ENCODE data around the gene SPINDOC.
A peak's percentile ranks its signal among the peaks of the same experiment; 100 is the strongest.
"Not testable (repeated sequence)": the region's sequence is repeated elsewhere in the genome, so short reads cannot be mapped to it uniquely, and the experiment has no call there.

Gene SPINDOC

DNA sequence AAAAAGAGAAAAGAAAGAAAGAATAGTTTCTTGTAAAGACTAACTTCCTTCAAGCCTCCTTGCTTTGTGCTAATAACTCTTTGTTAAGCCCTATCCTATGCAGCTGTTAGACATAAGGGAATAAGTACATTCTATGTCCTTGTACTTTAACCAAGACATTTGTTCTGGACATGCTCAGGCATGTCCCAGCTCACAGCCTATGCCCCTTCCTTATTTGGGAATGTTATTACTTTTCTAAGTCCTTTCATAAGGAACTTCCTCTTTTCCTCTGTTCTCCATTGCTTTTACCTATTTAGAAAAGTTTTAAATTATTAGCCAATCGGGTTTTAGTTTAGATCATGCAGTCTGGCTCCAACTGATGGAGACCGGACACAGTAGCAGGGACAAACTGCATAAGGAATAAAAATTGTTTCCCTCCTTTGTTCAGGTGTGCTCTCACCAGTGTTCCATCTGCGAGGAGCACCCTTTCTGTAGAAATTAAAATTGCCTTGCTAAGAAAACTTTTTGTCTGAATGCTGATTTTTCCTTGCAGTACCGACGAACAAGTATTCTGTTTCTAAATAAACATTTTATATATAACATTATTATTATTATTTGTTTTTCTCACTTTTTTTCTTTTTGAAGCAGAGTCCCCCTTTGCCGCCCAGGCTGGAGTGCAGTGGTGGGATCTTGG, 21.6 kb upstream of the SPINDOC start:
- DNase-seq (ENCODE audit: low spot score), result no peak

- DNase-seq (ENCODE audit: low spot score), result peak; percentile 2
Measured at GRCh38 chr11:63793161-63793560, 20.1 kb upstream of the SPINDOC start.

- DNase-seq (ENCODE audit: low spot score), result no peak
Measured at GRCh38 chr11:63795066-63795465, 18.2 kb upstream of the SPINDOC start.

GRCh38 chr11:63800921-63801320, 12.3 kb upstream of the SPINDOC start:
- no peak for DNase-seq (ENCODE audit: low spot score)

GRCh38 chr11:63802637-63803414, 10.4 kb upstream of the SPINDOC start:
- peak; percentile 37 for DNase-seq (ENCODE audit: low spot score)

DNA sequence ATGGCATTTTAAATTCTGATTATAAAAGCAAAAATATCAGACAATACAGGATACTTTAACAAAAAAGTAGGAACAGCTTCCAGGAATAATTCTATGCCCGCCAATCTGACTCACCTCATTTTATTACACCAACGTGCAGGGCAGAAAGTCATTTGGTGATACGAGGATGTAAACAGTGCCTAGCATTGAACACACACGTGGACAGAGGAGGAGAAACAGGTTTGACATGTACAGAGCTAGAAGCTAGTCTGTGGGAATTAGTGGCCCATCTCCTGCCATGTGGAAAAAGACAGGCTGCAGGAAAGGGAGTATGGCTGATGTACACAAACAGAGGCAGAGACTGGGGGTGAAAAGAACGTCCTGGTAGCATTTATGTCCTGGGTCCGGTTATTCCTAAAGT, 9.0 kb upstream of the SPINDOC start:
- no peak for DNase-seq (ENCODE audit: low spot score)

- DNase-seq (ENCODE audit: low spot score), result no peak
Measured at GRCh38 chr11:63805844-63806415, 7.3 kb upstream of the SPINDOC start.

DNA sequence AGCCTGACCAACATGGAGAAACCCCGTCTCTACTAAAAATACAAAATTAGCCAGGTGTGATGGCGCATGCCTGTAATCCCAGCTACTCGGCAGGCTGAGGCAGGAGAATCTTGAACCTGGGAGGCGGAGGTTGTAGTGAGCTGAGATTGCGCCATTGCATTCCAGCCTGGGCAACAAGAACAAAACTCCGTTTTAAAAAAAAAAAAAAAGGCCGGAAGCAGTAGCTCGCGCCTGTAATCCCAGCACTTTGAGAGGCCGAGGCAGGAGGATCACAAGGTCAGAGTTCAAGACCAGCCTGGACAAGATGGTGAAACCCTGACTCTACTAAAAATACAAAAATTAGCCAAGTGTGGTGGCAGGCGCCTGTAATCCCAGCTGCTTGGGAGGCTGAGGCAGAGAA, 2.9 kb upstream of the SPINDOC start:
- DNase-seq (ENCODE audit: low spot score), result not testable (repeated sequence)

GRCh38 chr11:63811522-63811921, 1.7 kb upstream of the SPINDOC start:
- DNase-seq (ENCODE audit: low spot score), result no peak

- peak; percentile 77 for DNase-seq (ENCODE audit: low spot score)
Measured at GRCh38 chr11:63813563-63814382, 517 bp downstream of the SPINDOC start.

GRCh38 chr11:63814383-63814736, 1.1 kb downstream of the SPINDOC start:
- peak; percentile 34 for DNase-seq (ENCODE audit: low spot score)

DNA sequence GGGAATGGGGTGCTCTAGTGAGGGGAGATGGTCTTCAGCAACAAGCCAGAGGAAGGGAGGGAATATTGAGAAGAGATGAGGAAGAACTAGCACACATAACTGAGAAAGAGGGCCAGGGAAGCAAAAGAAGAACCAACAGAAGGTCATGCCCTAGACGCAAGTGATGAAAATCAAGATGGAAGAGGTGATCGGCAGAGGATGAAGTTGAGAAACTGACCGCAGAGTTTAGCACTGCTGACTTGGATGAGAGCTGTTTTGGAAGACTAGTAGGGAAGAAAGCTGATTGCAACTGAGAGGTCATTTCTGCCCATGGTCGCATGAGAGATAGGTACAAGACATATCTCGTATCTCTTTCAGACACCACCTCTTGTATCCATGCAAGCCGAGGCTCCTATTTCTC, 2.9 kb downstream of the SPINDOC start:
- DNase-seq (ENCODE audit: low spot score), result no peak

- DNase-seq (ENCODE audit: low spot score), result no peak
Measured at GRCh38 chr11:63816732-63817131, 3.5 kb downstream of the SPINDOC start.

DNA sequence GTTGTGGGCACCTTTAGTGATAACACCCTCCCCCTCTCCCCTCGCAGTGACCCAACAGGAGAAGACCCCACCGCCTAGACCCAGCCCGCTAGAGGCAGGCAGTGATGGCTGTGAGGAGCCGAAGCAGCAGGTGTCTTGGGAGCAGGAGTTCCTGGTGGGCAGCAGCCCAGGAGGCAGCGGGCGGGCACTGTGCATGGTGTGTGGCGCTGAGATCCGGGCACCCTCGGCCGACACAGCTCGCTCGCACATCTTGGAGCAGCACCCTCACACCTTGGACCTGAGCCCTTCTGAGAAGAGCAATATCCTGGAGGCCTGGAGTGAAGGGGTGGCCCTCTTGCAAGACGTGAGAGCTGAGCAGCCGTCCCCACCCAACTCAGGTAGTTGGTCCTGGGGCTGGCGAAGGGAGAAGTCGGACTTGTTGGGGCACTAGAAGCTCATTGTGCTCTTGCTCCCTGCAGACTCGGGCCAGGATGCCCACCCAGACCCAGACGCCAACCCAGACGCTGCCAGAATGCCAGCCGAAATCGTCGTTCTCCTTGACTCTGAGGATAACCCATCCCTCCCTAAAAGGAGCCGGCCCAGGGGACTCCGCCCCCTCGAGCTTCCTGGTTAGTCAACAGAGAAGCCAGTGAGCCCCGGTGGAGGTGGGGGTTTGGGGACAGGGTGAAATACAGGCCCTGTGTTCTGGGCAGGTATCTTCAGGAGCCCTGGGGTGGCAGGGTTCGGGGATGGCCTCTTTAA, 4.7 kb downstream of the SPINDOC start:
- DNase-seq (ENCODE audit: low spot score), result no peak

DNA sequence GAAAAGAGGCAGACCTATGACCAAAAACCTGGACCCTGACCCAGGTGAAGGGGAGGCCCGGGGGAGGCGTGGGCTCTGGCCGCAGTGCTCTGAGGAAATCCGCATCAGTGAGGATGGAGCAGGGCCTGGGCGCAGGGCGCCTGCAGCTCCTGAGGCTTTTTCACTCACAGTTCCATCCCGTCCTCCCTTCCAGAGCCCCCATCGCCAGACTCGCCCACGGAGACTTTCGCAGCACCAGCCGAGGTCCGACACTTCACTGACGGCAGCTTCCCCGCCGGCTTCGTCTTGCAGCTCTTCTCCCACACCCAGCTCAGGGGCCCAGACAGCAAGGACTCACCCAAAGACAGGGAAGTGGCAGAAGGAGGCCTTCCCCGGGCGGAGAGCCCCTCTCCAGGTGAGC, 5.4 kb downstream of the SPINDOC start:
- no peak for DNase-seq (ENCODE audit: low spot score)

DNA sequence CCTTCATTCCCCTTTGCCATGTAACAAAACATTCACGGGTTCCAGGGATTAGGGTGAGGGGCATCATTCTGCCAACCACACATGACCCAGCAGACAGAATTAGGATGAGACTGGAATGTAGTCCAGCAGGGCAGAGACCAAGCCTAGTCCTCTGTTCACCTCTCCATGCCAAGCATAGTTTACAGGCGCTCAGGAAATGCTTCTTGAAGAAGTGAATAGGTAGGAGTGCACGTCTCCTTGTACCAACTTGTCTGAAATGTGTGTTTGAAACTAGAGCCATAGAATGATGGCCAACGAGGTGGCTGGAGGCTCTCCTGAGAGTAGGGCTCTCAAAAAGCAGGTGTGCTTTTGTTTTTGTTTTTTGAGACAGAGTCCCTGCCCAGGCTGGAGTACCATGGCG, 8.2 kb downstream of the SPINDOC start:
- DNase-seq (ENCODE audit: low spot score), result no peak

DNA sequence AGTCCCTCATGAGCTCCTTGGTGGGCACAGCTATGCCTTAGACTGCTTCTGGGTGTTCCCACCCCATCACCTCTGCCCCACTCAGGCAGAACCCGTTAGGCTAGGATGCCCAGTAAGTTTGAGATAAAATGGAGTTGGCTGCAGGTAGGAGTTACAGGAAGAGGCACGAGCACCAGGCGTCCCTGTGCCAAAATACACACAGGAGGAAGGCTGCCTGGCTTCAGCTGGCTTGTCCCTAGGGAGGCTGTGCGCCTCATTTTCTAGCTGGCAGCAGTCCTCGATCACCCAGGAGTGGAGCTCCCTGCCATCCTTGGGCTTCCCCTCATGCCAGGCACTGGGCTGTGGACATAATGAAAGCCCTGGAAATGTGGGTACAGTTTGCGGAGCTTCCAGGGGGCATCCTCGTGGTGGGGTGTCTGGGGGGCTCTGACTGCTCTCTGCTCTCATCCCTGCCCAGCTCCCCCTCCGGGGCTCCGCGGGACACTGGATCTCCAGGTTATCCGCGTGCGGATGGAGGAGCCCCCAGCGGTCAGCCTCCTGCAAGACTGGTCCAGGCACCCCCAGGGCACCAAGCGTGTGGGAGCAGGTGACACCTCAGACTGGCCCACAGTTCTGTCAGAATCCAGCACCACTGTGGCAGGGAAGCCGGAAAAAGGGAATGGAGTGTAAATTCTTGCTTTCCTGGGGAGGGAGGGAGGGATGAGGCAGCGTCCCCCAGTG, 13.4 kb downstream of the SPINDOC start:
- DNase-seq (ENCODE audit: low spot score), result no peak

- peak; percentile 35 for DNase-seq (ENCODE audit: low spot score)
Measured at GRCh38 chr11:63829823-63830489, 16.7 kb downstream of the SPINDOC start.

- DNase-seq (ENCODE audit: low spot score), result no peak
Measured at GRCh38 chr11:63831326-63831725, 18.1 kb downstream of the SPINDOC start.

DNA sequence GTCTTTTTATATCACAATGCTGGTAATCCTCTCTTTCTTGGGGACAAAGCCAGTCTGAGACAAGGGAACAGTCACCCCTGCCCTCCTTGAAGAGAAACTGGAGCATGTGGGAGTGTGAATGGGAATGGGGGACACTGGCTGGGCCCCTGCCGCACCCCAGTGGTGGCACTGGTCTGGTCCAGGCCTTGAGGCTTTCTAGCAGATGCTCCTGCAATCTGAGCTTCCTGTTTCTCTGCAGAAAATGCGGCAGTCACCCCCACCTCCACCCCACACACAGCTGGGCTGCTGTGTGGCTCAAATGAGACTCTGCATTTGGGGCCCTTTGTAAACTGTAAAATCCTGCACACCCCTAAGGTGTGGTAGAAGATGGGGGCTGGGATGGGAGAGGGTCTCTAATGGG, 19.1 kb downstream of the SPINDOC start:
- no peak for DNase-seq (ENCODE audit: low spot score)

- no peak for DNase-seq (ENCODE audit: low spot score)
Measured at GRCh38 chr11:63833048-63833447, 19.8 kb downstream of the SPINDOC start.
